Measurements from ENCODE around the gene CCDC88C. TPM values are rescaled to one million over a fixed set of nuclear protein-coding genes. Genes with fewer than 3 reads are reported as not detected.

The CCDC88C gene
- total and polyA plus RNA-seq, 2 experiments from 2014 or later, result 23.6 to 60.7 TPM

DNA sequence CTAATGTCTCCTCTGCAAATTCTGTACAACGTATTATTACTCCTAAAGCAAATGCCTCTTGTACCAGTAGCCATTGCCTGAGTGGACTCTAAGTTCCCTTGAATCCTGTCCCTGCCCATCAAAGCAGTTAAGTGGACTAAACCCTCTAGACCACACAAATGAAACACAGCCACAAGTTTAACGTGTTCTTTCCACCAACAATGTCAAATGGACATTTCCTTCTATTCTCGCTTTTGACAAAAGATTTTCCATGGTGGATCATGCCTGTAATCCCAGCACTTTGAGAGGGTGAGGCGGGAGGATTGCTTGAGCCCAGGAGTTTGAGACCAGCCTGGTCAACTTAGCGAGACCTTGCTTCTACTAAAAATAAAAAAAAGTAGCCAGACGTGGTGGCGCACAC lies 15.9 kb downstream of the CCDC88C start:
- no peak overlapping the region for H3K4me2 ChIP-seq
- H3K27ac ChIP-seq (ENCODE audit: low read depth), result 0 out of 2 replicates have a peak overlapping the region, but pooled peaks have one; percentile 32
- DNase-seq (ENCODE audit: low spot score) (no peak), ATAC-seq (no peak)
- Mint-ChIP-seq H3K9me3 (no peaks in the 10 kb centered on the region), H3K27ac (no peak overlapping the region), H3K4me3 (no peak overlapping the region), H3K27me3 (ENCODE audit: insufficient read depth, low read depth, poor library complexity) (peaks cover 12% of the 10 kb centered on the region), H3K4me1 (peaks cover 50% of the 10 kb centered on the region), H3K36me3 (ENCODE audit: low read depth) (peaks cover 3% of the 10 kb centered on the region; the same call in 2 of the 3 replicates)
- no peak overlapping the region for H2AFZ ChIP-seq
- H3K27me3 ChIP-seq (ENCODE audit: insufficient read depth), result no peaks in the 10 kb centered on the region
- peaks cover 46% of the 10 kb centered on the region for H3K4me1 ChIP-seq (ENCODE audit: insufficient read depth)
- H3K79me2 ChIP-seq (replicated peaks; ENCODE audit: insufficient read depth), result peaks cover 99% of the 10 kb centered on the region
- H4K20me1 ChIP-seq (replicated peaks; ENCODE audit: insufficient read depth), result peaks cover 10% of the 10 kb centered on the region
- no peaks in the 10 kb centered on the region for H3K9me2 ChIP-seq (ENCODE audit: insufficient read depth)
- no peaks in the 10 kb centered on the region for H3K36me3 ChIP-seq (ENCODE audit: insufficient read depth)
- peaks cover 2% of the 10 kb centered on the region; the same call in 1 of the 2 replicates for H3F3A ChIP-seq (replicated peaks; ENCODE audit: low read depth)
- TF ChIP-seq ZNF331 (CRISPR knock-in tag; IDR thresholded peaks at IDR 0.05; ENCODE audit: low read depth), result no peak
- TF ChIP-seq CREB1 (CRISPR knock-in tag; IDR thresholded peaks at IDR 0.05; ENCODE audit: low read depth), result no peak
- TF ChIP-seq POLR2AphosphoS5 (IDR thresholded peaks at IDR 0.05; ENCODE audit: low read depth), result no peak
- TF ChIP-seq, protein P1, sequence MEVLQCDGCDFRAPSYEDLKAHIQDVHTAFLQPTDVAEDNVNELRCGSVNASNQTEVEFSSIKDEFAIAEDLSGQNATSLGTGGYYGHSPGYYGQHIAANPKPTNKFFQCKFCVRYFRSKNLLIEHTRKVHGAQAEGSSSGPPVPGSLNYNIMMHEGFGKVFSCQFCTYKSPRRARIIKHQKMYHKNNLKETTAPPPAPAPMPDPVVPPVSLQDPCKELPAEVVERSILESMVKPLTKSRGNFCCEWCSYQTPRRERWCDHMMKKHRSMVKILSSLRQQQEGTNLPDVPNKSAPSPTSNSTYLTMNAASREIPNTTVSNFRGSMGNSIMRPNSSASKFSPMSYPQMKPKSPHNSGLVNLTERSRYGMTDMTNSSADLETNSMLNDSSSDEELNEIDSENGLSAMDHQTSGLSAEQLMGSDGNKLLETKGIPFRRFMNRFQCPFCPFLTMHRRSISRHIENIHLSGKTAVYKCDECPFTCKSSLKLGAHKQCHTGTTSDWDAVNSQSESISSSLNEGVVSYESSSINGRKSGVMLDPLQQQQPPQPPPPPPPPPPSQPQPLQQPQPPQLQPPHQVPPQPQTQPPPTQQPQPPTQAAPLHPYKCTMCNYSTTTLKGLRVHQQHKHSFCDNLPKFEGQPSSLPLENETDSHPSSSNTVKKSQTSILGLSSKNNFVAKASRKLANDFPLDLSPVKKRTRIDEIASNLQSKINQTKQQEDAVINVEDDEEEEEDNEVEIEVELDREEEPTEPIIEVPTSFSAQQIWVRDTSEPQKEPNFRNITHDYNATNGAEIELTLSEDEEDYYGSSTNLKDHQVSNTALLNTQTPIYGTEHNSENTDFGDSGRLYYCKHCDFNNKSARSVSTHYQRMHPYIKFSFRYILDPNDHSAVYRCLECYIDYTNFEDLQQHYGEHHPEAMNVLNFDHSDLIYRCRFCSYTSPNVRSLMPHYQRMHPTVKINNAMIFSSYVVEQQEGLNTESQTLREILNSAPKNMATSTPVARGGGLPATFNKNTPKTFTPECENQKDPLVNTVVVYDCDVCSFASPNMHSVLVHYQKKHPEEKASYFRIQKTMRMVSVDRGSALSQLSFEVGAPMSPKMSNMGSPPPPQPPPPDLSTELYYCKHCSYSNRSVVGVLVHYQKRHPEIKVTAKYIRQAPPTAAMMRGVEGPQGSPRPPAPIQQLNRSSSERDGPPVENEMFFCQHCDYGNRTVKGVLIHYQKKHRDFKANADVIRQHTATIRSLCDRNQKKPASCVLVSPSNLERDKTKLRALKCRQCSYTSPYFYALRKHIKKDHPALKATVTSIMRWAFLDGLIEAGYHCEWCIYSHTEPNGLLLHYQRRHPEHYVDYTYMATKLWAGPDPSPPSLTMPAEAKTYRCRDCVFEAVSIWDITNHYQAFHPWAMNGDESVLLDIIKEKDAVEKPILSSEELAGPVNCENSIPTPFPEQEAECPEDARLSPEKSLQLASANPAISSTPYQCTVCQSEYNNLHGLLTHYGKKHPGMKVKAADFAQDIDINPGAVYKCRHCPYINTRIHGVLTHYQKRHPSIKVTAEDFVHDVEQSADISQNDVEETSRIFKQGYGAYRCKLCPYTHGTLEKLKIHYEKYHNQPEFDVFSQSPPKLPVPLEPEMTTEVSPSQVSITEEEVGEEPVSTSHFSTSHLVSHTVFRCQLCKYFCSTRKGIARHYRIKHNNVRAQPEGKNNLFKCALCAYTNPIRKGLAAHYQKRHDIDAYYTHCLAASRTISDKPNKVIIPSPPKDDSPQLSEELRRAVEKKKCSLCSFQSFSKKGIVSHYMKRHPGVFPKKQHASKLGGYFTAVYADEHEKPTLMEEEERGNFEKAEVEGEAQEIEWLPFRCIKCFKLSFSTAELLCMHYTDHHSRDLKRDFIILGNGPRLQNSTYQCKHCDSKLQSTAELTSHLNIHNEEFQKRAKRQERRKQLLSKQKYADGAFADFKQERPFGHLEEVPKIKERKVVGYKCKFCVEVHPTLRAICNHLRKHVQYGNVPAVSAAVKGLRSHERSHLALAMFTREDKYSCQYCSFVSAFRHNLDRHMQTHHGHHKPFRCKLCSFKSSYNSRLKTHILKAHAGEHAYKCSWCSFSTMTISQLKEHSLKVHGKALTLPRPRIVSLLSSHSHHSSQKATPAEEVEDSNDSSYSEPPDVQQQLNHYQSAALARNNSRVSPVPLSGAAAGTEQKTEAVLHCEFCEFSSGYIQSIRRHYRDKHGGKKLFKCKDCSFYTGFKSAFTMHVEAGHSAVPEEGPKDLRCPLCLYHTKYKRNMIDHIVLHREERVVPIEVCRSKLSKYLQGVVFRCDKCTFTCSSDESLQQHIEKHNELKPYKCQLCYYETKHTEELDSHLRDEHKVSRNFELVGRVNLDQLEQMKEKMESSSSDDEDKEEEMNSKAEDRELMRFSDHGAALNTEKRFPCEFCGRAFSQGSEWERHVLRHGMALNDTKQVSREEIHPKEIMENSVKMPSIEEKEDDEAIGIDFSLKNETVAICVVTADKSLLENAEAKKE (CRISPR knock-in tag; IDR thresholded peaks at IDR 0.05), result no peak
- no peak for TF ChIP-seq ZNF114 (CRISPR knock-in tag; IDR thresholded peaks at IDR 0.05)
- H3K4me3 ChIP-seq, result no peak overlapping the region

DNA sequence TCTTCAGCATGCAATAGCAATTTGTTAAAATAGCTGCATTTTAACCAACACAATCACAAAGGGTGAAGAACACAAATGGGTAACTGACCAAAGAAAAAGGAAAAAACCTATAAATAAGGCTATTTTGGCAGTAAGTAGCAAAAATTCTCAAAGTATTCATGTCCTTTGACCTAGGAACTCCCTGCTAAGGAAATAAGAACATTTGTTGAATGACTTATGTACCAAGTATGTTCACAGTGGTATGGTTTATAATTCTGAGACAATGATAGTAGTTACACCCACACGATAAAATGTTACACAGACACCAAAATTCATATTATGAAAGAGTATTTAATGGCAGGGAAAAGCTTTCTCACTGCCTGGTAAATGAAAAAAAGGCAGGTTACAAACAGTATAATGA lies 16.9 kb downstream of the CCDC88C start:
- Histone ChIP-seq H3K27ac (ENCODE audit: low read depth) (peak overlapping the region; percentile 4; the same call in 1 of the 2 replicates), H3K27me3 (ENCODE audit: insufficient read depth) (no peaks in the 10 kb centered on the region), H3K9me2 (ENCODE audit: insufficient read depth) (no peaks in the 10 kb centered on the region), H3K4me3 (no peak overlapping the region), H2AFZ (no peak overlapping the region), H4K20me1 (replicated peaks; ENCODE audit: insufficient read depth) (peaks cover 8% of the 10 kb centered on the region), H3K36me3 (ENCODE audit: insufficient read depth) (no peaks in the 10 kb centered on the region), H3K4me1 (ENCODE audit: insufficient read depth) (peaks cover 56% of the 10 kb centered on the region), H3F3A (replicated peaks; ENCODE audit: low read depth) (peaks cover 7% of the 10 kb centered on the region), H3K4me2 (peak overlapping the region; percentile 20; the same call in 1 of the 2 replicates), H3K79me2 (replicated peaks; ENCODE audit: insufficient read depth) (peaks cover 98% of the 10 kb centered on the region)
- H3K4me1 Mint-ChIP-seq, result peaks cover 61% of the 10 kb centered on the region
- H3K27ac Mint-ChIP-seq, result 0 out of 2 replicates have a peak overlapping the region, but pooled peaks have one; percentile 50
- H3K4me3 Mint-ChIP-seq, result no peak overlapping the region; the same call in 2 of the 3 replicates
- DNase-seq (ENCODE audit: low spot score) (no peak), ATAC-seq (no peak)
- no peaks in the 10 kb centered on the region for H3K9me3 Mint-ChIP-seq
- H3K36me3 Mint-ChIP-seq (ENCODE audit: low read depth), result no peaks in the 10 kb centered on the region; the same call in 2 of the 3 replicates
- H3K27me3 Mint-ChIP-seq (ENCODE audit: insufficient read depth, low read depth, poor library complexity), result peaks cover 13% of the 10 kb centered on the region
- TF ChIP-seq NANOG (IDR thresholded peaks at IDR 0.05; ENCODE audit: borderline replicate concordance), result no peak
- TF ChIP-seq, protein P2, sequence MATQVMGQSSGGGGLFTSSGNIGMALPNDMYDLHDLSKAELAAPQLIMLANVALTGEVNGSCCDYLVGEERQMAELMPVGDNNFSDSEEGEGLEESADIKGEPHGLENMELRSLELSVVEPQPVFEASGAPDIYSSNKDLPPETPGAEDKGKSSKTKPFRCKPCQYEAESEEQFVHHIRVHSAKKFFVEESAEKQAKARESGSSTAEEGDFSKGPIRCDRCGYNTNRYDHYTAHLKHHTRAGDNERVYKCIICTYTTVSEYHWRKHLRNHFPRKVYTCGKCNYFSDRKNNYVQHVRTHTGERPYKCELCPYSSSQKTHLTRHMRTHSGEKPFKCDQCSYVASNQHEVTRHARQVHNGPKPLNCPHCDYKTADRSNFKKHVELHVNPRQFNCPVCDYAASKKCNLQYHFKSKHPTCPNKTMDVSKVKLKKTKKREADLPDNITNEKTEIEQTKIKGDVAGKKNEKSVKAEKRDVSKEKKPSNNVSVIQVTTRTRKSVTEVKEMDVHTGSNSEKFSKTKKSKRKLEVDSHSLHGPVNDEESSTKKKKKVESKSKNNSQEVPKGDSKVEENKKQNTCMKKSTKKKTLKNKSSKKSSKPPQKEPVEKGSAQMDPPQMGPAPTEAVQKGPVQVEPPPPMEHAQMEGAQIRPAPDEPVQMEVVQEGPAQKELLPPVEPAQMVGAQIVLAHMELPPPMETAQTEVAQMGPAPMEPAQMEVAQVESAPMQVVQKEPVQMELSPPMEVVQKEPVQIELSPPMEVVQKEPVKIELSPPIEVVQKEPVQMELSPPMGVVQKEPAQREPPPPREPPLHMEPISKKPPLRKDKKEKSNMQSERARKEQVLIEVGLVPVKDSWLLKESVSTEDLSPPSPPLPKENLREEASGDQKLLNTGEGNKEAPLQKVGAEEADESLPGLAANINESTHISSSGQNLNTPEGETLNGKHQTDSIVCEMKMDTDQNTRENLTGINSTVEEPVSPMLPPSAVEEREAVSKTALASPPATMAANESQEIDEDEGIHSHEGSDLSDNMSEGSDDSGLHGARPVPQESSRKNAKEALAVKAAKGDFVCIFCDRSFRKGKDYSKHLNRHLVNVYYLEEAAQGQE (IDR thresholded peaks at IDR 0.05; ENCODE audit: unreplicated experiment), result no peak
- no peak for TF ChIP-seq POLR2AphosphoS5 (IDR thresholded peaks at IDR 0.05; ENCODE audit: low read depth)
- no peak for TF ChIP-seq JUNB (IDR thresholded peaks at IDR 0.05; ENCODE audit: unreplicated experiment)
- no peak for TF ChIP-seq CREB1 (CRISPR knock-in tag; IDR thresholded peaks at IDR 0.05; ENCODE audit: low read depth)
